A375 (cell line): Measurements from ENCODE around the gene WFDC13. TPM values are rescaled to one million over a fixed set of nuclear protein-coding genes. Genes with fewer than 3 reads are reported as not detected.

Experiments
- small RNA-seq: library from RNA; depleted of rRNA; stranded (forward); fragments of <200 nt; gene quantifications from one replicate; pipeline ENCODE3, GENCODE V24; 2014
- total RNA-seq: library from RNA; depleted of rRNA; stranded (reverse); fragments of >200 nt; shearing (Covaris generic); gene quantifications from 2 replicates; pipeline ENCODE4 v1.2.3, GENCODE V29; 2014; rRNA removed

WFDC13 gene
- total RNA-seq: not detected in 2 replicates

GRCh38 chr20:45701873-45702272 lies at the start of gene WFDC13:
Gene WFDC13 (plus strand): TSS chr20:45702038. CDS start chr20:45702124, 86 bp downstream.

GRCh38 chr20:45670139-45670538 lies 31.7 kb upstream of the WFDC13 start, which contains the start of gene WFDC11:
Gene WFDC11 (minus strand): TSS chr20:45670239. CDS start chr20:45650600, 19,639 bp downstream.

GRCh38 chr20:45704969-45705637 lies 3.3 kb downstream of the WFDC13 start, which contains the start of gene WFDC10B:
Gene WFDC10B (minus strand): TSS chr20:45705019. CDS start chr20:45685992, 19,027 bp downstream.

GRCh38 chr20:45722047-45722446 lies 20.2 kb downstream of the WFDC13 start, which contains the start of gene SPINT4:
Gene SPINT4 (plus strand): TSS chr20:45722347. CDS start chr20:45722368, 21 bp downstream.

Small RNA genes lying within 50 kb of the gene (small RNA-seq; reads per million reads assigned to genes)
- not detected for gene MIR3617
- not detected for gene SPINT5P

Other genes starting within 250 kb of the WFDC13 start
- 0.72 and 1.1 TPM in 2 replicates for gene WFDC2, start 232.3 kb upstream of the WFDC13 start, total RNA-seq
- gene SPINT3, start 186.4 kb upstream of the WFDC13 start, total RNA-seq: not detected in 2 replicates
- gene WFDC6, start 162.6 kb upstream of the WFDC13 start, total RNA-seq: not detected in 2 replicates
- gene EPPIN, start 154.6 kb upstream of the WFDC13 start, total RNA-seq: not detected in 2 replicates
- gene WFDC8, start 122.8 kb upstream of the WFDC13 start, total RNA-seq: not detected in 2 replicates
- gene WFDC10A, start 72.3 kb upstream of the WFDC13 start, total RNA-seq: not detected in 2 replicates
- not detected in 2 replicates for gene WFDC9, start 70.8 kb upstream of the WFDC13 start, total RNA-seq
- gene WFDC11, start 31.8 kb upstream of the WFDC13 start, total RNA-seq: not detected in 2 replicates
- not detected in 2 replicates for gene WFDC10B, start 3.0 kb downstream of the WFDC13 start, total RNA-seq
- gene SPINT4, start 20.3 kb downstream of the WFDC13 start, total RNA-seq: not detected in 2 replicates
- 0.41 and 1.9 TPM in 2 replicates for gene WFDC3, start 89.8 kb downstream of the WFDC13 start, total RNA-seq
- gene DNTTIP1, start 89.9 kb downstream of the WFDC13 start, total RNA-seq: 100 and 116 TPM in 2 replicates
- 200 and 242 TPM in 2 replicates for gene UBE2C, start 110.6 kb downstream of the WFDC13 start, total RNA-seq
- 1.7 TPM in 1 of 2 replicates, not detected in the other for gene TNNC2, start 125.3 kb downstream of the WFDC13 start, total RNA-seq
- 89.4 and 89.5 TPM in 2 replicates for gene SNX21, start 131.8 kb downstream of the WFDC13 start, total RNA-seq
- gene ACOT8, start 155.4 kb downstream of the WFDC13 start, total RNA-seq: 52.4 and 54.0 TPM in 2 replicates
- 3.1 and 3.8 TPM in 2 replicates for gene ZSWIM3, start 155.6 kb downstream of the WFDC13 start, total RNA-seq
- gene ZSWIM1, start 179.2 kb downstream of the WFDC13 start, total RNA-seq: 6.6 and 13.4 TPM in 2 replicates
- gene SPATA25, start 185.6 kb downstream of the WFDC13 start, total RNA-seq: 2.6 and 3.1 TPM in 2 replicates
- 6.0 and 6.7 TPM in 2 replicates for gene NEURL2, start 189.2 kb downstream of the WFDC13 start, total RNA-seq
- gene CTSA, start 189.3 kb downstream of the WFDC13 start, total RNA-seq: 59.4 and 69.5 TPM in 2 replicates
- gene PLTP, start 210.1 kb downstream of the WFDC13 start, total RNA-seq: 73.1 and 78.4 TPM in 2 replicates
- gene PCIF1, start 232.6 kb downstream of the WFDC13 start, total RNA-seq: 13.1 and 14.9 TPM in 2 replicates